Natural killer cell (primary cell): ENCODE measurements around the gene ARHGAP30. TPM values are rescaled to one million over a fixed set of nuclear protein-coding genes. Genes with fewer than 3 reads are reported as not detected.
A peak's percentile ranks its signal among the peaks of the same experiment; 100 is the strongest.

Experiments used
- ATAC-seq, 3 donors: fragments of 150-1000 bp in 2 of 3; fragments of 200-7000 bp in 1 of 3; cut with Tn5 transposase; 1 replicate in 1 of 3; 2 replicates in 2 of 3; pipeline ENCODE4 v1.10.0; 2021; ENCODE audit warnings: mild to moderate bottlenecking in 2 of 3, moderate library complexity in 2 of 3
- DNase-seq, 2 donors: peaks; one replicate each; pipeline versions ENCODE4 v3.0.0 to v3.0.0-alpha.2; 2013 to 2021; ENCODE audit warnings: mixed read lengths in 1 of 2
- H3K27ac ChIP-seq: one replicate; pipeline ENCODE4 v1.5.1; 2013; ENCODE audit warnings: mild to moderate bottlenecking, low read length
- H3K27me3 ChIP-seq: one replicate; pipeline ENCODE4 v1.6.1; 2013; ENCODE audit warnings: low read length; ENCODE audit not compliant: control insufficient read depth, insufficient read depth
- H3K36me3 ChIP-seq: one replicate; pipeline ENCODE4 v1.6.1; 2013; ENCODE audit warnings: low read length; ENCODE audit not compliant: control insufficient read depth, insufficient read depth
- H3K4me1 ChIP-seq: one replicate; pipeline ENCODE4 v1.6.1; 2013; ENCODE audit warnings: low read length; ENCODE audit not compliant: control insufficient read depth, insufficient read depth
- H3K4me3 ChIP-seq: one replicate; pipeline ENCODE4 v1.5.1; 2013; ENCODE audit warnings: low read length
- H3K9me3 ChIP-seq: one replicate; pipeline ENCODE4 v1.6.1; 2013; ENCODE audit warnings: low read length; ENCODE audit not compliant: control insufficient read depth, insufficient read depth
- H3K27ac Mint-ChIP-seq, 2 donors: one replicate each; pipeline ENCODE4 v1.8.0; 2022; ENCODE audit warnings: mild to moderate bottlenecking in 2 of 2, mixed read lengths in 2 of 2, moderate library complexity in 1 of 2
- H3K27me3 Mint-ChIP-seq, 2 donors: one replicate each; pipeline ENCODE4 v1.8.0; 2022; ENCODE audit warnings: low read depth in 2 of 2, mixed read lengths in 2 of 2
- H3K36me3 Mint-ChIP-seq: one replicate; pipeline ENCODE4 v1.8.0; 2022; ENCODE audit warnings: mixed read lengths
- H3K4me1 Mint-ChIP-seq, 2 donors: one replicate each; pipeline ENCODE4 v1.8.0; 2022; ENCODE audit warnings: mixed read lengths in 2 of 2
- H3K4me3 Mint-ChIP-seq: one replicate; pipeline ENCODE4 v1.8.0; 2022; ENCODE audit warnings: mild to moderate bottlenecking, moderate library complexity, mixed read lengths
- H3K9me3 Mint-ChIP-seq, 2 donors: one replicate each; pipeline ENCODE4 v1.8.0; 2022; ENCODE audit warnings: mixed read lengths in 2 of 2
- CTCF ChIP-seq: fragments of 200-600 bp; IDR thresholded peaks from one replicate; pipeline ENCODE4 v1.8.0; 2022; ENCODE audit warnings: antibody characterized with exemption
- WGBS: methylation state at CpG from one replicate; pipeline ENCODE4 v1.1.7; 2013; ENCODE audit warnings: missing lambda C conversion rate; ENCODE audit not compliant: insufficient coverage; 5-methylcytosine and 5-hydroxymethylcytosine counted together
- intact Hi-C: fragments of 100-400 bp; cut with micrococcal nuclease; formaldehyde crosslinking; loops from one replicate; pipeline ENCODE4 v1.14.2; 2022
- total RNA-seq, 4 donors: library from RNA; stranded (reverse); fragments of 120-200 nt in 1 of 4; gene quantifications; one replicate each; pipeline versions ENCODE4 v1.2.3 to v1.2.4, GENCODE V29; 2013 to 2022

Gene ARHGAP30
- total RNA-seq, 3 donors from 2014 or later (not counting 1 experiment from before 2014, with no cell fraction given): 246 to 310 (median 272) TPM

GRCh38 chr1:161054232-161054631 is 15.5 kb downstream of the ARHGAP30 start:
- Histone ChIP-seq H3K27ac (no peak overlapping the region), H3K36me3 (peaks cover 83% of the 10 kb centered on the region), H3K4me3 (no peak overlapping the region), H3K9me3 (no peaks in the 10 kb centered on the region), H3K27me3 (no peaks in the 10 kb centered on the region), H3K4me1 (peaks cover 17% of the 10 kb centered on the region)
- Mint-ChIP-seq H3K36me3 (peaks cover 15% of the 10 kb centered on the region), H3K4me3 (no peak overlapping the region), H3K27me3 (no peaks in the 10 kb centered on the region), H3K4me1 (peaks cover 35 to 45% of the 10 kb centered on the region in 2 donors), H3K9me3 (no peaks in the 10 kb centered on the region), H3K27ac (peak overlapping the region in 1 of 2 donors; percentile 70)
- TF ChIP-seq CTCF: no peak
- 98% methylated on average over 4 of the region's 4 CpGs for WGBS
- no peak for DNase-seq
- no peak for ATAC-seq
- intact Hi-C loops: no loop called here

GRCh38 chr1:161052899-161053298 is 16.8 kb downstream of the ARHGAP30 start:
- WGBS: 95% methylated on average over 3 of the region's 3 CpGs
- peaks cover 19% of the 10 kb centered on the region for H3K4me1 ChIP-seq
- Mint-ChIP-seq H3K4me3 (no peak overlapping the region), H3K27me3 (no peaks in the 10 kb centered on the region), H3K4me1 (peaks cover 34 to 55% of the 10 kb centered on the region in 2 donors), H3K27ac (peak overlapping the region; percentile 69 to 71), H3K36me3 (peaks cover 15% of the 10 kb centered on the region), H3K9me3 (no peaks in the 10 kb centered on the region)
- H3K27ac ChIP-seq: no peak overlapping the region
- no peak for ATAC-seq
- H3K9me3 ChIP-seq: no peaks in the 10 kb centered on the region
- no peaks in the 10 kb centered on the region for H3K27me3 ChIP-seq
- H3K4me3 ChIP-seq: no peak overlapping the region
- intact Hi-C loops: no loop called here
- DNase-seq: no peak
- no peak for TF ChIP-seq CTCF
- peaks cover 91% of the 10 kb centered on the region for H3K36me3 ChIP-seq

GRCh38 chr1:161051219-161051618 is 18.5 kb downstream of the ARHGAP30 start:
- no peaks in the 10 kb centered on the region for H3K27me3 Mint-ChIP-seq
- Histone ChIP-seq H3K4me3 (no peak overlapping the region), H3K27me3 (no peaks in the 10 kb centered on the region), H3K9me3 (no peaks in the 10 kb centered on the region), H3K36me3 (peaks cover 87% of the 10 kb centered on the region), H3K4me1 (peaks cover 33% of the 10 kb centered on the region), H3K27ac (no peak overlapping the region)
- H3K27ac Mint-ChIP-seq: peak overlapping the region; percentile 69 to 71
- DNase-seq: no peak
- ATAC-seq: no peak
- peaks cover 33 to 60% of the 10 kb centered on the region in 2 donors for H3K4me1 Mint-ChIP-seq
- H3K36me3 Mint-ChIP-seq: peaks cover 15% of the 10 kb centered on the region
- no peaks in the 10 kb centered on the region for H3K9me3 Mint-ChIP-seq
- H3K4me3 Mint-ChIP-seq: no peak overlapping the region
- 95% methylated on average over 10 of the region's 10 CpGs for WGBS
- TF ChIP-seq CTCF: no peak
- intact Hi-C loops: no loop called here
